GM10248 (cell line): ENCODE measurements around the gene ALOX5.

ENCODE experiments used
- CTCF ChIA-PET: fragments of 300-600 bp; sonication (Branson Sonifier 250); formaldehyde crosslinking; extraction: SDS; loops from one replicate; lab custom pipeline; 2021; ENCODE audit warnings: antibody characterized with exemption; lab: Yijun Ruan, JAX
- POLR2A ChIA-PET: fragments of 350-650 bp; sonication (Branson Sonifier 250); formaldehyde crosslinking; extraction: SDS; loops from one replicate; lab custom pipeline; 2020; ENCODE audit warnings: antibody characterized with exemption; lab: Yijun Ruan, JAX
- DNase-seq: peaks from one replicate; pipeline ENCODE4 v3.0.0; 2012; ENCODE audit errors: extremely low spot score
- TF ChIP-seq, protein P1 (sequence below): IDR thresholded peaks from 2 replicates; pipeline ENCODE4 v1.5.1; 2012; ENCODE audit warnings: mild to moderate bottlenecking, low read depth; ENCODE audit errors: extremely low read depth, missing control alignments, control extremely low read depth

ALOX5 gene

DNA sequence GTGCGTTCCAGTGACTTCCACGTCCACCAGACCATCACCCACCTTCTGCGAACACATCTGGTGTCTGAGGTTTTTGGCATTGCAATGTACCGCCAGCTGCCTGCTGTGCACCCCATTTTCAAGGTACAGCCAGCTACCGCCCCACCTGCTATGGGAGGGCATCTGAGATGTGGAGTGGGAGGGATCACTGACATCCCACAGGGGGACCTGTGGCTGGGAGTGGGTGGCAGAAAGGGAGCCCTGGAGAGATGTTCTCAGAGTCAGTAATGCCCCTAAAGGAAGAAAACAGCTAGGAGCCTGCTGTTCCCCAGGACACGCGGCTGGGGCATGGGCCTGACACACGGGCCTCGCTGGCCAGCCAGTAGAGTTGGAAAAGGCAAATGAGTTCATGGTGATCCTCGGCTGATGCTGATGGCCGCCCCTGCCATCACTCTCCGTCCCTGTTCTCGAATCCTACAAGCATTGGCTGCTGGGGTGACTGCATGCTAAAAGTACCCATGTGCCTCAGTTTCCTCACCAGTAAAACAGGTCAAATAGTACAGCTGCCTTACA, 66.6 kb downstream of the ALOX5 start:
- DNase-seq = no peak
- ChIA-PET POLR2A (no interaction called here), CTCF (interaction anchor here (1.6 kb wide), 1 partner anchor 24 kb away, joined by 6 read pairs; no protein-coding TSS in a partner anchor)
- TF ChIP-seq, protein P1, sequence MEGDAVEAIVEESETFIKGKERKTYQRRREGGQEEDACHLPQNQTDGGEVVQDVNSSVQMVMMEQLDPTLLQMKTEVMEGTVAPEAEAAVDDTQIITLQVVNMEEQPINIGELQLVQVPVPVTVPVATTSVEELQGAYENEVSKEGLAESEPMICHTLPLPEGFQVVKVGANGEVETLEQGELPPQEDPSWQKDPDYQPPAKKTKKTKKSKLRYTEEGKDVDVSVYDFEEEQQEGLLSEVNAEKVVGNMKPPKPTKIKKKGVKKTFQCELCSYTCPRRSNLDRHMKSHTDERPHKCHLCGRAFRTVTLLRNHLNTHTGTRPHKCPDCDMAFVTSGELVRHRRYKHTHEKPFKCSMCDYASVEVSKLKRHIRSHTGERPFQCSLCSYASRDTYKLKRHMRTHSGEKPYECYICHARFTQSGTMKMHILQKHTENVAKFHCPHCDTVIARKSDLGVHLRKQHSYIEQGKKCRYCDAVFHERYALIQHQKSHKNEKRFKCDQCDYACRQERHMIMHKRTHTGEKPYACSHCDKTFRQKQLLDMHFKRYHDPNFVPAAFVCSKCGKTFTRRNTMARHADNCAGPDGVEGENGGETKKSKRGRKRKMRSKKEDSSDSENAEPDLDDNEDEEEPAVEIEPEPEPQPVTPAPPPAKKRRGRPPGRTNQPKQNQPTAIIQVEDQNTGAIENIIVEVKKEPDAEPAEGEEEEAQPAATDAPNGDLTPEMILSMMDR = no peak

DNA sequence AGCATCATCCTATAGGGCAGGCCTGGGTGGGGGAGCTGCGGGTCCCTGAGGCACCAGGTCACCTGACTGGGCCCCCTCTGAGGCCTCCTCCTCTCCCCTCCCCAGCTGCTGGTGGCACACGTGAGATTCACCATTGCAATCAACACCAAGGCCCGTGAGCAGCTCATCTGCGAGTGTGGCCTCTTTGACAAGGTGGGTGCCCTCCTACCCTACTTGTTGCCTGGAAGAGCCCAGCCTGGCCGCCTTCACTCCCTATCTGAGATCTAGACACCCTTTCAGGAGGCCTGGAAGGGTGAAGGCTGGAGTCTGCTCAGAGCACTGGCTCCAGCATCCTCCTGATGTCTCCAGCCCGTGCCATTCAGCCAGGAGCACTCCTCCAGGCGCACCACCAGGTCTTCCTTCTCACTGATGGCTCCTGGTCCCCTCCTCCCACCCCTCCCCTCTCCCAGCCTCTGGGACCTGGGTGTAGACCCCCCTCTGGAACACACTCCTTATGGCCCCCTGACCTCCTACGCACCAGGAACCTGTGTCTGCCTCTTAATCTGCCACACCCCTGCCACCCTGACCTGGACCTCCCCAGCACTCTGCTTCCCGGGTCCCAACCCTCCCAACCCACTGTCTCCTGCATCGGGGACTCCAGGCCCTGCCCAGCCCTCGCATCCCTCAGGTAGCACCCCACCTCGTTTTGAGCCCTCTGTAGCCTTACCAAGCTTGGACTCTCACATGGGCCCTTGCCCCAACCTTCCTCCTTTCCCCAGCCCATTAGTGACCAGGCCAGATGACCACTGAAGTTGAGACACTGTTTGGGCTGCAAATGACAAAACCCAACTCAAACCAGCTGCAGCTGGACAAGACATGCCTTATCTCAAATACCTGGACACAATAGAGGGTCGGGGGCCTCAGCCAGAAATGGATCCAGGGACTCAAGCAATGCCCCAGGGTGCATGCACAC, 67.5 kb downstream of the ALOX5 start:
- TF ChIP-seq, protein P1 = no peak
- POLR2A ChIA-PET = interaction anchor here (0.5 kb wide), 1 partner anchor 327 kb away, joined by 7 read pairs; no protein-coding TSS in a partner anchor
- no peak for DNase-seq
- CTCF ChIA-PET = interaction anchor here (1.2 to 1.5 kb wide), 2 partner anchors 12 to 20 kb away, joined by 3 to 4 read pairs; no protein-coding TSS in a partner anchor

DNA sequence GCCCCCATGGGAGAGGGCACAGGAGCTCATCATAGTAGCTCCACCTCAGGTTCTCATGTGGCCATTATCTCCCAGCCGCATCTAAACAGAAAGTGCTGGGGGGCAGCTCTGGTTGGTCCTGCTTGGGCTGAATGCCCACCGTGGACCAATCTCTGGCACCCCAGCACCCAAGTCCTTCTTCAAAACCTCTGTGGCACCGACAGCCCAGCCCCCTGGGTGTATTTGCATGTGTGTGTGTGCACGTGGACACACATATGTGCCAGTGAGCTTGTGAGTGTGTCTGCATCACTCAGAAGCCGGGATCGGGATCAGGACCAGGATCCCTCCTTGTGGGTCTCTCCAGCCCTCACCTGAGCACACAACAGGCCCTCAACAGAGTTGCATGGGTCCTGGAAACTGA, 68.2 kb downstream of the ALOX5 start:
- ChIA-PET CTCF (interaction anchor here (1.2 to 1.5 kb wide), 2 partner anchors 11 to 19 kb away, joined by 3 to 4 read pairs; no protein-coding TSS in a partner anchor), POLR2A (interaction anchor here (0.5 kb wide), 1 partner anchor 326 kb away, joined by 7 read pairs; no protein-coding TSS in a partner anchor)
- TF ChIP-seq, protein P1 = no peak
- no peak for DNase-seq

DNA sequence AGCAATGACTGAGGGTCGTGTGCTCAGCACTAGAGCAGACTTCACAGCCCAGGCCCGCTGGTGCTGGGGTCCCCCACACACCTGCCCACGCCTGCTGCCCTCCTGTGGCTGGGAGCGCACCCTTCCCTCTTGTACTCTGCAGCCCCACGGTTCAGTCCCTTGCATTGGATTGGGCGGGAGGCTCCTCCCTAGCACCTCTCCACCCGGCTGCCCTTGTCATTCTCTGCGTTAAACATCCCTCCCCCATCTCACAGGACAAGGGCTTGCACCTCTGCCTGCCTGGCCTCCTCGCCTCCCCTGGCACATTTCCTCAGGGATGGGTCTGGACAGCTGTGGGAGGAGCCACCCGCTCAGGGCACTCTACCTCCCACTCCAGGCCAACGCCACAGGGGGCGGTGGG, 68.6 kb downstream of the ALOX5 start:
- TF ChIP-seq, protein P1 = no peak
- CTCF ChIA-PET = interaction anchor here (1.2 to 1.5 kb wide), 2 partner anchors 11 to 18 kb away, joined by 3 to 4 read pairs; no protein-coding TSS in a partner anchor
- POLR2A ChIA-PET = no interaction called here
- DNase-seq = no peak

DNA sequence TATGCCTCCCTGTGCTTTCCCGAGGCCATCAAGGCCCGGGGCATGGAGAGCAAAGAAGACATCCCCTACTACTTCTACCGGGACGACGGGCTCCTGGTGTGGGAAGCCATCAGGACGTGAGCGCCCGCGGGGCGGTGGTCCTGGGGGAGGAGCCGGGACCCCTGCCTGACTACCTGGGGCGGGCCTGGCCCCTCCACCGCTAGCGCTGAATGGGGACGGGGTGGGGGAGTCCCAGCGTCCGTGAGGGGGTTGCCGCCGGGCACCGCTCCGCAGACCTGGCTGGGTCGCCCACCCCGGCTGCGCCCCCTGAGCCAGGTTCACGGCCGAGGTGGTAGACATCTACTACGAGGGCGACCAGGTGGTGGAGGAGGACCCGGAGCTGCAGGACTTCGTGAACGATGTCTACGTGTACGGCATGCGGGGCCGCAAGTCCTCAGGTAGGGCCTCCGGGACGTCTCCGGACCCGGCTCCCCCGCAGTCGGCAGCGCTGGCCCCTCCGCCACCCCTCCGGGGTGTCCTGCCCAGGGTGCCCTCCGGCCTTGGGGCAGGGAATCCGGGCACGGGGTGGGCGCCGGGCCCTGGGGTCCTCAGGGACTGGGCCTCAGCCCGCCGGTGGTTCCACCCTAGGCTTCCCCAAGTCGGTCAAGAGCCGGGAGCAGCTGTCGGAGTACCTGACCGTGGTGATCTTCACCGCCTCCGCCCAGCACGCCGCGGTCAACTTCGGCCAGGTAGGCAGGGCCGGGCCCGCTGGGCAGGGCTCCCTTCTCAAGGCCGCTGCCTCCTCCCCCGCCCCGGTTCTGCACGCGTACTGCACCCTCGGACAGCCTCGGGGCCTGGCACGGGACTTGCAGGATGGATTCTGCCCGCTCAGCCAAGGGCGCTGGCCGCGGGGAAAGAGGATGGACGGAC, 69.3 kb downstream of the ALOX5 start:
- POLR2A ChIA-PET = no interaction called here
- CTCF ChIA-PET = interaction anchor here (1.5 kb wide), 1 partner anchor 18 kb away, joined by 4 read pairs; no protein-coding TSS in a partner anchor
- TF ChIP-seq, protein P1 = no peak
- no peak for DNase-seq
